GM19025 (cell line): Measurements from ENCODE around the gene COPA.

Experiments
- ATAC-seq: cut with Tn5 transposase; IDR thresholded peaks from one replicate; pipeline ENCODE4 v1.9.1; 2021; ENCODE audit warnings: mild to moderate bottlenecking, low read depth, moderate library complexity; ENCODE audit not compliant: unreplicated experiment

COPA gene

GRCh38 chr1:160363951-160364735 is 21.1 kb upstream of the COPA start:
- no peak for ATAC-seq

GRCh38 chr1:160363010-160363409 is 20.0 kb upstream of the COPA start:
- no peak for ATAC-seq

- ATAC-seq = no peak
Measured at GRCh38 chr1:160362168-160362957, 19.3 kb upstream of the COPA start.

GRCh38 chr1:160361814-160362167 is 18.7 kb upstream of the COPA start:
- ATAC-seq = no peak

GRCh38 chr1:160361199-160361598 is 18.1 kb upstream of the COPA start:
- no peak for ATAC-seq

GRCh38 chr1:160360227-160360695 is 17.2 kb upstream of the COPA start:
- ATAC-seq = no peak

- no peak for ATAC-seq
Measured at GRCh38 chr1:160359559-160360226, 16.6 kb upstream of the COPA start.

- no peak for ATAC-seq
Measured at GRCh38 chr1:160358073-160358472, 15.0 kb upstream of the COPA start.

GRCh38 chr1:160357286-160358002 is 14.4 kb upstream of the COPA start:
- ATAC-seq = no peak

GRCh38 chr1:160354388-160354985 is 11.4 kb upstream of the COPA start:
- ATAC-seq = no peak

GRCh38 chr1:160353223-160353622 is 10.2 kb upstream of the COPA start:
- ATAC-seq = no peak

- ATAC-seq = no peak
Measured at GRCh38 chr1:160352555-160352954, 9.5 kb upstream of the COPA start.

- ATAC-seq = no peak
Measured at GRCh38 chr1:160351629-160352028, 8.6 kb upstream of the COPA start.

GRCh38 chr1:160346958-160347357 is 3.9 kb upstream of the COPA start:
- ATAC-seq = no peak

GRCh38 chr1:160346463-160346862 is 3.4 kb upstream of the COPA start:
- ATAC-seq = no peak

- ATAC-seq = no peak
Measured at GRCh38 chr1:160344936-160345335, 1.9 kb upstream of the COPA start.

GRCh38 chr1:160344241-160344640 is 1.2 kb upstream of the COPA start:
- no peak for ATAC-seq

- ATAC-seq = no peak
Measured at GRCh38 chr1:160342526-160342925, 524 bp downstream of the COPA start.

GRCh38 chr1:160340866-160341265 is 2.2 kb downstream of the COPA start:
- ATAC-seq = no peak

- no peak for ATAC-seq
Measured at GRCh38 chr1:160340146-160340545, 2.9 kb downstream of the COPA start.
